HepG2 (cell line): ENCODE measurements around the gene WSCD2. TPM values are rescaled to one million over a fixed set of nuclear protein-coding genes. Genes with fewer than 3 reads are reported as not detected.

Source experiments
- ATAC-seq: fragments of 200-7000 bp; cut with Tn5 transposase; 3 replicates; pipeline ENCODE4 v1.9.1; 2020; ENCODE audit warnings: mild to moderate bottlenecking, moderate library complexity
- BruUV-seq: library from RNA; stranded (reverse); fragments of 400-500 nt; replicated peaks from 2 replicates; lab custom pipeline; 2021; lab: Mats Ljungman, UMichigan
- CTCF ChIA-PET: fragments of 300-600 bp; formaldehyde crosslinking; extraction: SDS; loops from one replicate; lab custom pipeline; 2021; ENCODE audit warnings: low total read pairs, inconsistent platforms, low intra/inter-chr PET ratio; lab: Yijun Ruan, JAX
- POLR2A ChIA-PET: fragments of 350-600 bp; sonication (Branson Sonifier 250); formaldehyde crosslinking; loops from one replicate; lab custom pipeline; 2020; ENCODE audit warnings: antibody characterized with exemption, inconsistent platforms; lab: Yijun Ruan, JAX
- DNase-seq: peaks from one replicate; pipeline ENCODE4 v3.0.0-alpha.2; 2015; ENCODE audit warnings: low spot score
- FAIRE-seq: peaks from 3 replicates; lab custom pipeline; 2011; peaks lifted over from hg19 to GRCh38; lab: Jason Lieb, UNC
- H2AFZ ChIP-seq: one replicate; pipeline ENCODE4 v1.6.1; 2011; ENCODE audit warnings: low read length, inconsistent platforms
- H3K27ac ChIP-seq: fragments of 300-600 bp; 3 replicates; pipeline ENCODE4 v1.8.0; 2011; ENCODE audit warnings: mixed run types, mild to moderate bottlenecking, mixed read lengths, low read length, inconsistent platforms; ENCODE audit not compliant: insufficient read depth; ENCODE audit errors: extremely low read length
- H3K27me3 ChIP-seq, 2 experiments: fragments of 200-600 bp in 1 of 2; 2 replicates in 1 of 2; 3 replicates in 1 of 2; pipeline versions ENCODE4 v1.6.0 to v1.8.0; 2011; ENCODE audit warnings: low read length in 2 of 2, mild to moderate bottlenecking in 2 of 2, moderate library complexity in 2 of 2, inconsistent platforms in 1 of 2; ENCODE audit not compliant: insufficient read depth in 2 of 2, control insufficient read depth in 1 of 2
- H3K36me3 ChIP-seq, 2 experiments: fragments of 200-600 bp in 1 of 2; replicated peaks in 1 of 2; 2 replicates in 1 of 2; 3 replicates in 1 of 2; pipeline versions ENCODE4 v1.5.1 to v1.8.0; 2011; ENCODE audit warnings: low read length in 2 of 2, inconsistent platforms in 1 of 2; ENCODE audit not compliant: insufficient read depth in 2 of 2, control insufficient read depth in 1 of 2
- H3K4me1 ChIP-seq: 2 replicates; pipeline ENCODE4 v1.5.1; 2012; ENCODE audit warnings: low read length, inconsistent platforms; ENCODE audit not compliant: insufficient read depth
- H3K4me2 ChIP-seq: 2 replicates; pipeline ENCODE4 v1.6.0; 2011; ENCODE audit warnings: low read depth, low read length, inconsistent platforms
- H3K4me3 ChIP-seq, 3 experiments: fragments of 200-600 bp in 1 of 3; sonication (generic), shearing (Covaris generic) in 1 of 3; replicated peaks in 1 of 3; 2 replicates each; pipeline ENCODE4 v1.5.1; 2011 to 2016; ENCODE audit warnings: low read length in 3 of 3, inconsistent platforms in 2 of 3, low read depth in 2 of 3, mild to moderate bottlenecking in 2 of 3, control low read depth in 1 of 3, mixed read lengths in 1 of 3; ENCODE audit not compliant: insufficient read depth in 1 of 3
- H3K79me2 ChIP-seq: one replicate; pipeline ENCODE4 v1.6.1; 2011; ENCODE audit warnings: low read length, inconsistent platforms; ENCODE audit not compliant: insufficient read depth
- H3K9ac ChIP-seq: 2 replicates; pipeline ENCODE4 v1.6.0; 2011; ENCODE audit warnings: mild to moderate bottlenecking, low read depth, low read length, inconsistent platforms; ENCODE audit not compliant: insufficient read depth
- H3K9me3 ChIP-seq: 2 replicates; pipeline ENCODE4 v1.5.1; 2012; ENCODE audit warnings: mild to moderate bottlenecking, low read length
- H4K20me1 ChIP-seq: 2 replicates; pipeline ENCODE4 v1.6.0; 2011; ENCODE audit warnings: inconsistent platforms, mild to moderate bottlenecking, low read length, moderate library complexity; ENCODE audit not compliant: insufficient read depth
- FLYWCH1 ChIP-seq: sonication (generic); formaldehyde crosslinking; IDR thresholded peaks from 2 replicates; pipeline ENCODE4 v1.8.1; 2023; ENCODE audit warnings: mild to moderate bottlenecking, missing genetic modification reagents
- HOXA9 ChIP-seq: sonication (generic); formaldehyde crosslinking; IDR thresholded peaks from 2 replicates; pipeline ENCODE4 v1.8.1; 2022; ENCODE audit warnings: missing genetic modification reagents, mild to moderate bottlenecking, moderate library complexity, borderline replicate concordance
- JUND ChIP-seq: sonication (generic); formaldehyde crosslinking; IDR thresholded peaks from 2 replicates; pipeline ENCODE4 v1.8.0; 2022; ENCODE audit warnings: mild to moderate bottlenecking, missing genetic modification reagents
- KLF16 ChIP-seq, 2 experiments: sonication (generic) in 1 of 2; formaldehyde crosslinking in 1 of 2; IDR thresholded peaks; 2 replicates each; pipeline versions ENCODE4 v1.6.1 to v1.8.0; 2016 to 2023; ENCODE audit warnings: missing genetic modification reagents in 2 of 2, missing compliant biosample characterization in 1 of 2
- MED8 ChIP-seq: sonication (generic); formaldehyde crosslinking; IDR thresholded peaks from 2 replicates; pipeline ENCODE4 v1.8.1; 2023; ENCODE audit warnings: mild to moderate bottlenecking, missing genetic modification reagents; ENCODE audit not compliant: insufficient replicate concordance
- TOPORS ChIP-seq: sonication (generic); formaldehyde crosslinking; IDR thresholded peaks from 2 replicates; pipeline ENCODE4 v1.8.0; 2023; ENCODE audit warnings: mild to moderate bottlenecking, missing genetic modification reagents
- ZNF552 ChIP-seq: sonication (generic); formaldehyde crosslinking; IDR thresholded peaks from 2 replicates; pipeline ENCODE4 v1.9.0; 2022; ENCODE audit warnings: missing genetic modification reagents, mild to moderate bottlenecking, borderline replicate concordance
- ZNF7 ChIP-seq: IDR thresholded peaks from 2 replicates; pipeline ENCODE4 v1.6.1; 2016; ENCODE audit warnings: missing biosample characterization, missing genetic modification reagents
- ZNF841 ChIP-seq: sonication (generic); formaldehyde crosslinking; IDR thresholded peaks from 2 replicates; pipeline ENCODE4 v1.8.1; 2023; ENCODE audit warnings: missing genetic modification reagents, borderline replicate concordance
- WGBS: methylation state at CpG from one replicate; pipeline ENCODE4 v1.1.6; 2017; ENCODE audit warnings: low lambda C conversion rate; 5-methylcytosine and 5-hydroxymethylcytosine counted together
- in situ Hi-C: cut with HindIII; loops from 2 replicates; pipeline ENCODE4 v1.10.0; 2017; ENCODE audit warnings: low pct_unique_long_range_greater_than_20kb; ENCODE audit not compliant: extremely low pct_ligation_motif_present
- intact Hi-C: fragments of 100-400 bp; cut with micrococcal nuclease; formaldehyde crosslinking; loops from one replicate; pipeline ENCODE4 v1.10.0; 2022; ENCODE audit not compliant: unreplicated experiment
- polyA plus RNA-seq, 8 experiments: library from polyadenylated mRNA; depleted of rRNA in 3 of 8; stranded (reverse) in 7 of 8; unstranded in 1 of 8; fragments of >200 nt; fragmentation: Illumina TruSeq in 4 of 8; extraction: Trizol in 4 of 8; gene quantifications; 2 replicates each; pipeline versions ENCODE4 v1.2.1 to v1.2.3, GENCODE V29; 2011 to 2016; ENCODE audit warnings: low read depth in 4 of 8, missing spikeins in 1 of 8, mixed read lengths in 1 of 8; ENCODE audit not compliant: insufficient read depth in 1 of 8
- total RNA-seq, 5 experiments: library from RNA; depleted of rRNA; stranded (reverse); fragments of >200 nt; fragmentation: Illumina TruSeq; extraction: Trizol; gene quantifications; 2 replicates each; pipeline ENCODE4 v1.2.3, GENCODE V29; 2016; ENCODE audit warnings: low read depth in 1 of 5
- TF ChIP-seq, protein P1 (sequence below): sonication (generic); formaldehyde crosslinking; IDR thresholded peaks from 2 replicates; pipeline ENCODE4 v1.5.0; 2020; ENCODE audit warnings: mild to moderate bottlenecking, missing genetic modification reagents, borderline replicate concordance
- TF ChIP-seq, protein P2 (sequence below): sonication (generic); formaldehyde crosslinking; IDR thresholded peaks from 2 replicates; pipeline ENCODE4 v1.8.0; 2022; ENCODE audit warnings: mild to moderate bottlenecking, missing genetic modification reagents, borderline replicate concordance
- TF ChIP-seq, protein P3 (sequence below): sonication (generic); formaldehyde crosslinking; IDR thresholded peaks from 2 replicates; pipeline ENCODE4 v1.4.0; 2020; ENCODE audit warnings: mild to moderate bottlenecking, low read depth, missing genetic modification reagents
- TF ChIP-seq, protein P4 (sequence below): sonication (generic); formaldehyde crosslinking; IDR thresholded peaks from 2 replicates; pipeline ENCODE4 v1.5.0; 2020; ENCODE audit warnings: missing genetic modification reagents
- TF ChIP-seq, protein P5 (sequence below): sonication (generic); formaldehyde crosslinking; conservative IDR thresholded peaks from 2 replicates; pipeline ENCODE4 v1.4.0; 2020; ENCODE audit warnings: missing genetic modification reagents

The WSCD2 gene
- total and polyA plus RNA-seq, 2 of the 13 experiments (the other 11 are each of a cell fraction or from before 2014, with no cell fraction given), result not detected

DNA sequence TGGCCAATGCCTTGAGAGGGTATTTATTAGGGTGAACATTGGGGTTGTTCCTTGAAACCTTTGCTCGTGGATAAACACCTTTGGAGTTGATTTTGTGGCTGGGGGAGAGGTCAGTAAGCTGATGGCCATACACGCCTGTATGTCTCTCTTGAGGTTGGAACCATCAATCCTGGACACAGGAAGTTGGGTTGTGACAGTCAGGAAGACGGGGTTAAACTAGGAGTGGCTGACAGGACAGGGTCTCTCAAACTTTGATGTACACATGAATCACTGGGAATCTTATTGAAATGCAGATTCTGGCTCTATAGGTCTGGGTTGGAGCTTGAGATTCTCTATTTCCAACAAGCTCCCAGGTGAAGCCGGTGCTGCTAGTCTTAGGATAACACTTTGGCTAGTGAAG, 12.8 kb upstream of the WSCD2 start:
- FAIRE-seq (no peak), DNase-seq (no peak), ATAC-seq (no peak)
- Histone ChIP-seq H3K4me3 (no peak overlapping the region), H3K27ac (no peak overlapping the region), H3K4me2 (no peak overlapping the region), H3K36me3 (no peaks in the 10 kb centered on the region), H3K27me3 (peaks cover 2 to 7% of the 10 kb centered on the region in 2 experiments; a peak in 2 of 5 replicates), H4K20me1 (no peaks in the 10 kb centered on the region), H3K9ac (no peak overlapping the region), H3K4me1 (no peaks in the 10 kb centered on the region), H3K9me3 (no peaks in the 10 kb centered on the region), H3K79me2 (no peaks in the 10 kb centered on the region), H2AFZ (no peak overlapping the region)
- intact Hi-C loops, result no loop called here
- 0% methylated on average over 4 of the region's 4 CpGs for WGBS
- no TSS peak for BruUV-seq
- ChIA-PET POLR2A (no interaction called here), CTCF (no interaction called here)
- in situ Hi-C loops, result no loop called here
- TF ChIP-seq, protein P1, sequence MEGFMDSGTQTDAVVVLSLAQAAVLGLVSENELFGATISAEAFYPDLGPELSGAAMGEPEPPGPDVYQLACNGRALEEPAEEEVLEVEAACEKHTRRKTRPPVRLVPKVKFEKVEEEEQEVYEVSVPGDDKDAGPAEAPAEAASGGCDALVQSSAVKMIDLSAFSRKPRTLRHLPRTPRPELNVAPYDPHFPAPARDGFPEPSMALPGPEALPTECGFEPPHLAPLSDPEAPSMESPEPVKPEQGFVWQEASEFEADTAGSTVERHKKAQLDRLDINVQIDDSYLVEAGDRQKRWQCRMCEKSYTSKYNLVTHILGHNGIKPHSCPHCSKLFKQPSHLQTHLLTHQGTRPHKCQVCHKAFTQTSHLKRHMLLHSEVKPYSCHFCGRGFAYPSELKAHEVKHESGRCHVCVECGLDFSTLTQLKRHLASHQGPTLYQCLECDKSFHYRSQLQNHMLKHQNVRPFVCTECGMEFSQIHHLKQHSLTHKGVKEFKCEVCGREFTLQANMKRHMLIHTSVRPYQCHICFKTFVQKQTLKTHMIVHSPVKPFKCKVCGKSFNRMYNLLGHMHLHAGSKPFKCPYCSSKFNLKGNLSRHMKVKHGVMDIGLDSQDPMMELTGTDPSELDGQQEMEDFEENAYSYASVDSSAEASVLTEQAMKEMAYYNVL (CRISPR knock-in tag), result no peak
- TF ChIP-seq TOPORS (CRISPR knock-in tag) (no peak), ZNF552 (CRISPR knock-in tag) (no peak), ZNF841 (CRISPR knock-in tag) (no peak), MED8 (no peak), JUND (no peak), HOXA9 (CRISPR knock-in tag) (no peak), FLYWCH1 (CRISPR knock-in tag) (no peak), KLF16 (CRISPR knock-in tag; IDR thresholded peaks at IDR 0.05) (no peak), ZNF7 (CRISPR knock-in tag) (no peak)
- TF ChIP-seq, protein P2, sequence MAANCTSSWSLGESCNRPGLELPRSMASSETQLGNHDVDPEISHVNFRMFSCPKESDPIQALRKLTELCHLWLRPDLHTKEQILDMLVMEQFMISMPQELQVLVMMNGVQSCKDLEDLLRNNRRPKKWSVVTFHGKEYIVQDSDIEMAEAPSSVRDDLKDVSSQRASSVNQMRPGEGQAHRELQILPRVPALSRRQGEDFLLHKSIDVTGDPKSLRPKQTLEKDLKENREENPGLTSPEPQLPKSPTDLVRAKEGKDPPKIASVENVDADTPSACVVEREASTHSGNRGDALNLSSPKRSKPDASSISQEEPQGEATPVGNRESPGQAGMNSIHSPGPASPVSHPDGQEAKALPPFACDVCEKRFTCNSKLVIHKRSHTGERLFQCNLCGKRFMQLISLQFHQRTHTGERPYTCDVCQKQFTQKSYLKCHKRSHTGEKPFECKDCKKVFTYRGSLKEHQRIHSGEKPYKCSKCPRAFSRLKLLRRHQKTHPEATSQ (CRISPR knock-in tag), result no peak
- TF ChIP-seq, protein P3, sequence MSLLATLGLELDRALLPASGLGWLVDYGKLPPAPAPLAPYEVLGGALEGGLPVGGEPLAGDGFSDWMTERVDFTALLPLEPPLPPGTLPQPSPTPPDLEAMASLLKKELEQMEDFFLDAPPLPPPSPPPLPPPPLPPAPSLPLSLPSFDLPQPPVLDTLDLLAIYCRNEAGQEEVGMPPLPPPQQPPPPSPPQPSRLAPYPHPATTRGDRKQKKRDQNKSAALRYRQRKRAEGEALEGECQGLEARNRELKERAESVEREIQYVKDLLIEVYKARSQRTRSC, result no peak
- TF ChIP-seq, protein P4, sequence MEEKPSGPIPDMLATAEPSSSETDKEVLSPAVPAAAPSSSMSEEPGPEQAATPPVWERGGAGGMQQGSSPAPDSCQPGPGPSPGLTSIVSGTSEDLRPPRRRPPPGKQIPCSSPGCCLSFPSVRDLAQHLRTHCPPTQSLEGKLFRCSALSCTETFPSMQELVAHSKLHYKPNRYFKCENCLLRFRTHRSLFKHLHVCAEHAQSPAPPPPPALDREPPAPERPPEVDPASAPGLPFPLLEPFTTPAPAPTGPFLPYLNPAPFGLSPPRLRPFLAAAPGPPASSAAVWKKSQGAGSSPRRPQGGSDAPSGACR, result no peak
- TF ChIP-seq, protein P5, sequence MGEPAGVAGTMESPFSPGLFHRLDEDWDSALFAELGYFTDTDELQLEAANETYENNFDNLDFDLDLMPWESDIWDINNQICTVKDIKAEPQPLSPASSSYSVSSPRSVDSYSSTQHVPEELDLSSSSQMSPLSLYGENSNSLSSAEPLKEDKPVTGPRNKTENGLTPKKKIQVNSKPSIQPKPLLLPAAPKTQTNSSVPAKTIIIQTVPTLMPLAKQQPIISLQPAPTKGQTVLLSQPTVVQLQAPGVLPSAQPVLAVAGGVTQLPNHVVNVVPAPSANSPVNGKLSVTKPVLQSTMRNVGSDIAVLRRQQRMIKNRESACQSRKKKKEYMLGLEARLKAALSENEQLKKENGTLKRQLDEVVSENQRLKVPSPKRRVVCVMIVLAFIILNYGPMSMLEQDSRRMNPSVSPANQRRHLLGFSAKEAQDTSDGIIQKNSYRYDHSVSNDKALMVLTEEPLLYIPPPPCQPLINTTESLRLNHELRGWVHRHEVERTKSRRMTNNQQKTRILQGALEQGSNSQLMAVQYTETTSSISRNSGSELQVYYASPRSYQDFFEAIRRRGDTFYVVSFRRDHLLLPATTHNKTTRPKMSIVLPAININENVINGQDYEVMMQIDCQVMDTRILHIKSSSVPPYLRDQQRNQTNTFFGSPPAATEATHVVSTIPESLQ (CRISPR knock-in tag), result no peak
